Tibial artery (tissue), 4 donors: ENCODE data around the gene C2orf42.
"Not testable (repeated sequence)": the region's sequence is repeated elsewhere in the genome, so short reads cannot be mapped to it uniquely, and the experiment has no call there.

Experiments
- DNase-seq, 2 donors: peaks; one replicate each; pipeline ENCODE4 v3.0.0-alpha.2; 2019
- H3K27ac ChIP-seq, 2 donors: fragments of 200-600 bp; sonication (generic) in 1 of 2; 1 replicate in 1 of 2; 2 replicates in 1 of 2; pipeline ENCODE4 v1.5.1; 2018 to 2019; ENCODE audit warnings: mild to moderate bottlenecking in 1 of 2
- H3K27me3 ChIP-seq, 2 donors: fragments of 200-600 bp; sonication (generic) in 1 of 2; one replicate each; pipeline versions ENCODE4 v1.5.1 to v1.6.0; 2016 to 2019
- H3K36me3 ChIP-seq, 3 donors: fragments of 200-600 bp; sonication (generic) in 2 of 3; one replicate each; pipeline ENCODE4 v1.5.1; 2016 to 2019; ENCODE audit warnings: mild to moderate bottlenecking in 2 of 3
- H3K4me1 ChIP-seq, 4 donors: fragments of 200-600 bp; sonication (generic) in 2 of 4; 1 replicate in 3 of 4; 2 replicates in 1 of 4; pipeline ENCODE4 v1.5.1; 2016 to 2019
- H3K4me3 ChIP-seq, 2 donors: fragments of 200-600 bp; sonication (generic) in 1 of 2; 1 replicate in 1 of 2; 2 replicates in 1 of 2; pipeline ENCODE4 v1.5.1; 2018 to 2019; ENCODE audit warnings: mild to moderate bottlenecking in 2 of 2
- H3K9me3 ChIP-seq, 3 donors: fragments of 200-600 bp; sonication (generic) in 1 of 3; one replicate each; pipeline ENCODE4 v1.5.1; 2016 to 2019
- intact Hi-C: fragments of 100-400 bp; cut with DNase I; formaldehyde crosslinking; loops from one replicate; pipeline ENCODE4 v1.15.0; 2023; ENCODE audit warnings: low total_unique reads
- TF ChIP-seq, protein P1 (sequence below), 2 experiments: fragments of 200-600 bp in 1 of 2; fragments of 450-650 bp in 1 of 2; IDR thresholded peaks; one replicate each; pipeline ENCODE4 v1.5.1; 2017 to 2019; ENCODE audit warnings: antibody characterized with exemption in 2 of 2, mild to moderate bottlenecking in 1 of 2, moderate library complexity in 1 of 2

Gene C2orf42

DNA sequence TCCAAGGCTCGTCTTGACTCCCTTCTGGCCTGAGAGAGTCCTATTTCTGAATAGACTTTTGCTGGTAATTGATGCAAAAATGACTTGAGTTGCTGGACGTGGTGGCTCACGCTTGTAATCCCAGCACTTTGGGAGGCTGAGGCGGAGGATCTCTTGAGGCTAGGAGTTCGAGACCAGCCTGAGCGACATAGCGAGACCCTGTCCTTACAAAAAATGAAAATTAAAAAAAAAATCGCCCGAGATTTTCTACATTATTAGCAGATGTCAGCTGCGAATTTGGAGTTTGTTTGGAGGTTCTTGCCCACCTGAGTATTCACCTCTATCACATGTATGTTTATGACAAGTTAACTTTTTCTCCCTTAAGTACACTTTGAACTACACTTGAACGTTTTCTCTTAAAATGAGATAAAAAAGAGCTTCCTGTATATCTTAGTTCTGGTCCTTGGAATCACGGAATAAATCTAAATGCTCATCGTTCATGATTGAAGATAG lies 471 bp upstream of the C2orf42 start:
- Histone ChIP-seq H3K27me3 (no peaks in the 10 kb centered on the region), H3K4me3 (peak overlapping the region; percentile 71 to 77), H3K4me1 (peaks cover 0 to 14% (median 2%) of the 10 kb centered on the region in 4 donors), H3K9me3 (no peaks in the 10 kb centered on the region), H3K27ac (peak overlapping the region; percentile 95 to 96), H3K36me3 (no peaks in the 10 kb centered on the region)
- DNase-seq = no peak
- intact Hi-C loops = no loop called here
- TF ChIP-seq, protein P1, sequence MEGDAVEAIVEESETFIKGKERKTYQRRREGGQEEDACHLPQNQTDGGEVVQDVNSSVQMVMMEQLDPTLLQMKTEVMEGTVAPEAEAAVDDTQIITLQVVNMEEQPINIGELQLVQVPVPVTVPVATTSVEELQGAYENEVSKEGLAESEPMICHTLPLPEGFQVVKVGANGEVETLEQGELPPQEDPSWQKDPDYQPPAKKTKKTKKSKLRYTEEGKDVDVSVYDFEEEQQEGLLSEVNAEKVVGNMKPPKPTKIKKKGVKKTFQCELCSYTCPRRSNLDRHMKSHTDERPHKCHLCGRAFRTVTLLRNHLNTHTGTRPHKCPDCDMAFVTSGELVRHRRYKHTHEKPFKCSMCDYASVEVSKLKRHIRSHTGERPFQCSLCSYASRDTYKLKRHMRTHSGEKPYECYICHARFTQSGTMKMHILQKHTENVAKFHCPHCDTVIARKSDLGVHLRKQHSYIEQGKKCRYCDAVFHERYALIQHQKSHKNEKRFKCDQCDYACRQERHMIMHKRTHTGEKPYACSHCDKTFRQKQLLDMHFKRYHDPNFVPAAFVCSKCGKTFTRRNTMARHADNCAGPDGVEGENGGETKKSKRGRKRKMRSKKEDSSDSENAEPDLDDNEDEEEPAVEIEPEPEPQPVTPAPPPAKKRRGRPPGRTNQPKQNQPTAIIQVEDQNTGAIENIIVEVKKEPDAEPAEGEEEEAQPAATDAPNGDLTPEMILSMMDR (IDR thresholded peaks at IDR 0.05) = no peak

DNA sequence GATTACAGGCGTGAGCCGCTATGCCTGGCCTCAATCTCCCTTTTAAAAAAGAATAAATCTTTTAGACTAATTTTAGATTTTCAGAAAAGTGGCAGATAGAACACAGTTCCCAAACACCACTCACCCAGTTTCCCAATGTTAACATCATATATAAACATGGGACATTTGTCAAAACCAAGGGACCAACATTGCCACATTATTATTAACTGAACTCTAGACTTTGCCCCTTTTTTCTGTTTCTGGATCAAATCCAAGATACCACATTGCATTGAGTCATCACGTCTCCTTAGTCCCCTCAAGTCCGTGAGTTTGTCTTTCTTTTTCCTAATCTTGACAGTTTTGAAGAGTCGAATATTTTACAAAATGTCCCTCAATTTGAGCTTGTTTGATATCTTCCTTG lies 2.4 kb downstream of the C2orf42 start:
- H3K4me1 ChIP-seq = peaks cover 0 to 14% (median 2%) of the 10 kb centered on the region in 4 donors
- intact Hi-C loops = no loop called here
- TF ChIP-seq, protein P1 (IDR thresholded peaks at IDR 0.05) = no peak
- no peak overlapping the region for H3K4me3 ChIP-seq
- no peak overlapping the region for H3K27ac ChIP-seq
- no peaks in the 10 kb centered on the region for H3K9me3 ChIP-seq
- H3K36me3 ChIP-seq = no peaks in the 10 kb centered on the region
- H3K27me3 ChIP-seq = no peaks in the 10 kb centered on the region
- DNase-seq = no peak

DNA sequence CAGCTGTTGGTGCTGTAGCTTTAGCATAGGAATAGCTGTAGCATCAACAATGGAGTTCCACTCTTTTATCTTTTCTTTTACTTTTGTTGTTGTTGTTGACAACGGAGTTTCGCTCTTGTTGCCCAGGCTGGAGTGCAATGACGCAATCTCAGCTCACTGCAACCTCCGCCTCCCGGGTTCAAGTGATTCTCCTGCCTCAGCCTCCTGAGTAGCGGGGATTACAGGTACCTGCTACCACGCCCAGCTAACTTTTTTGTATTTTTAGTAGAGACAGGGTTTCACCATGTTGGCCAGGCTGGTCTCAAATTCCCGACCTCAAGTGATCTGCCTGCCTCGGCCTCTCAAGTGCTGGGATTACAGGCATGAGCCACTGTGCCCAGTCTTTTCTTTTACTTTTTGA lies 3.6 kb downstream of the C2orf42 start:
- H3K4me1 ChIP-seq = peaks cover 0 to 14% (median 2%) of the 10 kb centered on the region in 4 donors
- intact Hi-C loops, H3K9me3 ChIP-seq, H3K27me3 ChIP-seq, H3K27ac ChIP-seq, H3K36me3 ChIP-seq, H3K4me3 ChIP-seq, DNase-seq: not testable (repeated sequence)

DNA sequence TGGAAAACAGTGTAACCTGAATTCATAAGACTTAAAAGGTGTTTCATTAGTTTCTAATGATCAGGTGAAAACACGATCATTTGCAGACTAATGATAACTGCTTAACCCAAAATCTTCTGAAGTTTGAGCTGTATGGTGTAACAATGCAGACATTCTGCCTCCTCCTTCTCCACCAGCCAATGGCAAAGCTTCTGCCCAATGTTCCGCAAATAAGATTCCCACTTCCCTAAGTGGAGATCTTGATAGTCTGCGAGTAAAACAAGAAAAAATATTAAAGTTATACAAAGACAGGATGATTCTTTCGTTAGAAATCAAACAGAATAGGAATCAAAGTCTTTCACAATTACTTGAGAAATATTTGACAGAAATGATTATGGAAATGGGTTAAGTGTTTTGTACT lies 8.1 kb downstream of the C2orf42 start:
- H3K4me3 ChIP-seq = no peak overlapping the region
- no peaks in the 10 kb centered on the region for H3K9me3 ChIP-seq
- intact Hi-C loops = no loop called here
- no peak for DNase-seq
- no peaks in the 10 kb centered on the region for H3K4me1 ChIP-seq
- no peak overlapping the region for H3K27ac ChIP-seq
- H3K36me3 ChIP-seq = peaks cover 31 to 44% (median 40%) of the 10 kb centered on the region in 3 donors
- no peaks in the 10 kb centered on the region for H3K27me3 ChIP-seq
- TF ChIP-seq, protein P1 (IDR thresholded peaks at IDR 0.05) = no peak

DNA sequence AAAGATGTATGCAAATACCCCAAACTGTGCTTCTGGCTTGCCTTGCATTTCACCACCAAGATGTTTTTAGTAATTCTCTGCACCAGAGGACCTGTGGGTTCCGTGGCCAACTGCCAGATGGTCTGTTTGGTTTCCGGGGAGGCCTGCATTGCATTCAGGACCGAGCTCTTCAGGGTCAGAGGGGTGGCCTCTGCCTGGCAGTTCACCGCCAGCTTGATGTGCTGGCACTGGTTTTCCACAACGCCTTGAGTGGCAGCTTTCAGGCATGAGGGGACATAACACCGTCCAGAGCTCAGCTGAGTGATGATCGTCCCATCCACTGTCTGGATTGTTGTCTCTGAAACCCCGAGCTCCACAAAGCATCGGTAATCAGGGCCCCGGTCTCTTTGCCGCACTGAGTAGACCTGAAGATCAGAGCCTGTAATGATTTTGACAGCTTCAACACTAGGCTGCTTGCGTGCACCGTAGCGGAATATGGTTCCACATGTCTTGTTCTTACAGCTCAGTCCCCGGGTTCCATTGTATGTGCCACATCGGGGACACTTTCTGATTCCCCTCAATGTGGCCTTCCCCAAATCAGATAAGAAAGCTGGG lies 9.4 kb downstream of the C2orf42 start:
- no peak for DNase-seq
- Histone ChIP-seq H3K27me3 (no peaks in the 10 kb centered on the region), H3K4me3 (no peak overlapping the region), H3K4me1 (no peaks in the 10 kb centered on the region), H3K36me3 (peaks cover 41 to 55% (median 43%) of the 10 kb centered on the region in 3 donors), H3K9me3 (no peaks in the 10 kb centered on the region), H3K27ac (no peak overlapping the region)
- TF ChIP-seq, protein P1 (IDR thresholded peaks at IDR 0.05) = no peak
- intact Hi-C loops = no loop called here

DNA sequence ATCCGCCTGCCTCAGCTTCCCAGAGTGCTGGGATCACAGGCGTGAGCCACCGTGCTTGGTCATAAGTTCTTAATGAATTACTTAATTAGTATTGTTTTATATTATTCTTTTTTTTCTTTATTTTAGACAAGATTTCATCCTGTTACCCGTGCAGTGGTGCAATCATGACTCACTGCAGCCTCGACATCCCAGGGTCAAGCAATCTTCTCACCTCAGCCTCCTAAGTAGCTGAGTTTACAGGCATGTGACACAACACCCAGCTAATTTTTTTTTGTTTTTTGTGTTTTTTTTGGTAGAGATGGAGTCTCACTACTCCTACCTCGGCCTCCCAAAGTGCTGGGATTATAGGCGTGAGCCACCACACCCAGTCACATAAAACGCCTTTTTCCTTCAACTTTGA lies 17.3 kb downstream of the C2orf42 start:
- DNase-seq = no peak
- H3K9me3 ChIP-seq = no peaks in the 10 kb centered on the region

DNA sequence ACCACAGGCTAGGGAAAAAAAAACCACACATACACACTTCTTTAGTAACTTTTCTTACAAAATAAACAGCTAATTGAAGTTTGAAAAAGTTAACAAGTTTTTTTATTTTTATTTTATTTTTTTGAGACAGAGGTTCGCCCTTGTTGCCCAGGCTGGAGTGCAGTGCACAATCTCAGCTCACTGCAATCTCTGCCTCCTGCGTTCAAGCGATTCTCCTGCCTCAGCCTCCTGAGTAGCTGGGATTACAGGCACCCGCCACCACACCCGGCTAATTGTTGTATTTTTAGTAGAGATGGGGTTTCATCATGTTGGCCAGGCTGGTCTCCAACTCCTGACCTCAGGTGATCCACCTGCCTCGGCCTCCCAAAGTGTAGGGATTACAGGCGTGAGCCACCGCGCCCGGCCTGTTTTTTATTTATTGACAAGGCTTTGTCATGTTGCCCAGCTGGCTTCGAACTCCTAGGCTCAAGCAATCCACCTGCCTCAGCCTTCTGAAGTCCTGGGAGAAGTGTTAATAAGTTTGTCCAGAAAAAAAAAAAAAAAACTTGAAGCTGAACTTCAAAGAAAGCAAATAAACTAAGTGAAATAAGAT lies 21.1 kb downstream of the C2orf42 start:
- H3K4me1 ChIP-seq = not testable (repeated sequence)

More for the DNA sequence above, 17.3 kb downstream of the C2orf42 start:
- H3K36me3 ChIP-seq = peaks cover 45 to 96% (median 60%) of the 10 kb centered on the region in 3 donors
- H3K27me3 ChIP-seq = no peaks in the 10 kb centered on the region
- no peaks in the 10 kb centered on the region for H3K4me1 ChIP-seq
- TF ChIP-seq, protein P1 (IDR thresholded peaks at IDR 0.05) = no peak
- no peak overlapping the region for H3K27ac ChIP-seq
- intact Hi-C loops = no loop called here
- H3K4me3 ChIP-seq = no peak overlapping the region

More for the DNA sequence above, 21.1 kb downstream of the C2orf42 start:
- H3K9me3 ChIP-seq, H3K4me3 ChIP-seq, intact Hi-C loops, H3K27me3 ChIP-seq, DNase-seq, H3K27ac ChIP-seq: not testable (repeated sequence)
- H3K36me3 ChIP-seq = peaks cover 45 to 99% (median 50%) of the 10 kb centered on the region in 3 donors
